A549 (cell line): Measurements from ENCODE around the gene ITPR3. TPM values are rescaled to one million over a fixed set of nuclear protein-coding genes. Genes with fewer than 3 reads are reported as not detected.

ENCODE experiments used
- ATAC-seq, 2 experiments: fragments of 200-7000 bp in 1 of 2; fragments of >200 bp in 1 of 2; cut with Nextera tagmentation in 1 of 2; cut with Tn5 transposase in 1 of 2; 3 replicates each; pipeline versions ENCODE4 v1.8.0 to v1.9.1; 2018 to 2020; ENCODE audit warnings: mild to moderate bottlenecking in 1 of 2, moderate library complexity in 1 of 2
- CTCF ChIA-PET: fragments of 300-600 bp; sonication (Branson Sonifier 250); formaldehyde crosslinking; extraction: SDS; loops from one replicate; lab custom pipeline; 2021; ENCODE audit warnings: antibody characterized with exemption, inconsistent platforms; lab: Yijun Ruan, JAX
- POLR2A ChIA-PET: fragments of 350-600 bp; formaldehyde crosslinking; extraction: SDS; loops from one replicate; lab custom pipeline; 2021; ENCODE audit warnings: antibody characterized with exemption, inconsistent platforms; lab: Yijun Ruan, JAX
- DNase-seq, 2 experiments: peaks; one replicate each; pipeline versions ENCODE4 v3.0.0 to v3.0.0-alpha.2; 2011 to 2016; ENCODE audit warnings: low read depth in 1 of 2, low spot score in 1 of 2
- FAIRE-seq: peaks from 2 replicates; lab custom pipeline; 2011; peaks lifted over from hg19 to GRCh38; lab: Jason Lieb, UNC
- H3K27ac ChIP-seq, 2 experiments: fragments of >200 bp; sonication (Bioruptor Twin); formaldehyde crosslinking; 3 replicates each; pipeline ENCODE4 v1.5.1; 2016 to 2017
- H3K4me1 ChIP-seq: fragments of >200 bp; sonication (Bioruptor Twin); formaldehyde crosslinking; 3 replicates; pipeline ENCODE4 v1.6.1; 2016
- H3K4me2 ChIP-seq: fragments of >200 bp; sonication (Bioruptor Twin); formaldehyde crosslinking; 3 replicates; pipeline ENCODE4 v1.6.1; 2016
- H3K4me3 ChIP-seq: fragments of >200 bp; sonication (Bioruptor Twin); formaldehyde crosslinking; 3 replicates; pipeline ENCODE4 v1.5.1; 2016
- H3K9me3 ChIP-seq: fragments of >200 bp; sonication (Bioruptor Twin); formaldehyde crosslinking; 3 replicates; pipeline ENCODE4 v1.6.1; 2016
- BCL3 ChIP-seq: fragments of >200 bp; sonication (Bioruptor Twin); formaldehyde crosslinking; IDR thresholded peaks from 3 replicates; pipeline ENCODE4 v1.6.1; 2016
- BHLHE40 ChIP-seq: IDR thresholded peaks from 2 replicates; pipeline ENCODE4 v1.6.1; 2012; ENCODE audit warnings: low read depth, low read length, inconsistent platforms
- CBX8 ChIP-seq: fragments of 200-600 bp; sonication (generic); IDR thresholded peaks from 2 replicates; pipeline ENCODE4 v1.6.1; 2016
- CHD4 ChIP-seq: fragments of 200-600 bp; sonication (generic); IDR thresholded peaks from 2 replicates; pipeline ENCODE4 v1.6.1; 2016; ENCODE audit warnings: antibody characterized with exemption, mild to moderate bottlenecking, borderline replicate concordance
- CTCF ChIP-seq: fragments of >200 bp; sonication (Bioruptor Twin); formaldehyde crosslinking; IDR thresholded peaks from 3 replicates; pipeline ENCODE4 v1.5.1; 2016
- FOSL2 ChIP-seq, 2 experiments: fragments of 450-650 bp in 1 of 2; fragments of >200 bp in 1 of 2; sonication (Bioruptor Twin) in 1 of 2; formaldehyde crosslinking; IDR thresholded peaks; 2 replicates each; pipeline versions ENCODE4 v1.5.0 to v1.6.1; 2016 to 2020; ENCODE audit warnings: mild to moderate bottlenecking in 1 of 2, moderate library complexity in 1 of 2
- GATA3 ChIP-seq: IDR thresholded peaks from 2 replicates; pipeline ENCODE4 v1.6.1; 2012; ENCODE audit warnings: borderline replicate concordance
- HDAC2 ChIP-seq: fragments of 200-600 bp; sonication (generic); IDR thresholded peaks from 2 replicates; pipeline ENCODE4 v1.6.1; 2016
- HOXB5 ChIP-seq: fragments of 250-450 bp; sonication (Bioruptor Pico); IDR thresholded peaks from 2 replicates; pipeline ENCODE4 v1.5.0; 2020; ENCODE audit warnings: mild to moderate bottlenecking, moderate library complexity
- JUNB ChIP-seq: fragments of >200 bp; sonication (Bioruptor Twin); formaldehyde crosslinking; IDR thresholded peaks from 2 replicates; pipeline ENCODE4 v1.6.1; 2016
- KDM1A ChIP-seq: fragments of 200-600 bp; sonication (generic); IDR thresholded peaks from 2 replicates; pipeline ENCODE4 v1.6.1; 2016; ENCODE audit warnings: low read depth, mild to moderate bottlenecking
- KDM5A ChIP-seq: fragments of 200-600 bp; sonication (generic); IDR thresholded peaks from 2 replicates; pipeline ENCODE4 v1.6.1; 2016; ENCODE audit warnings: antibody characterized with exemption, mild to moderate bottlenecking
- MAFK ChIP-seq: fragments of 450-650 bp; IDR thresholded peaks from 2 replicates; pipeline ENCODE4 v1.6.1; 2014; ENCODE audit not compliant: partially characterized antibody
- NFE2L2 ChIP-seq: fragments of 150-350 bp; conservative IDR thresholded peaks from 2 replicates; pipeline ENCODE4 v1.6.1; 2014; ENCODE audit warnings: low read length
- RNF2 ChIP-seq: fragments of 200-600 bp; sonication (generic); IDR thresholded peaks from 2 replicates; pipeline ENCODE4 v1.6.1; 2016; ENCODE audit warnings: low read depth, mild to moderate bottlenecking, antibody characterized with exemption, moderate library complexity, borderline replicate concordance
- SREBF2 ChIP-seq: fragments of 450-650 bp; IDR thresholded peaks from 2 replicates; pipeline ENCODE4 v1.6.1; 2014; ENCODE audit warnings: mild to moderate bottlenecking, moderate library complexity
- ZSCAN20 ChIP-seq: fragments of 250-450 bp; sonication (Bioruptor Pico); IDR thresholded peaks from 2 replicates; pipeline ENCODE4 v1.8.0; 2022; ENCODE audit warnings: mild to moderate bottlenecking, moderate library complexity
- WGBS: methylation state at CpG from one replicate; pipeline ENCODE4 v1.1.6; 2017; ENCODE audit errors: missing lambda C conversion rate; 5-methylcytosine and 5-hydroxymethylcytosine counted together
- polyA plus RNA-seq, 4 experiments: library from polyadenylated mRNA; depleted of rRNA in 3 of 4; stranded (reverse); fragments of >200 nt; fragmentation: RNase III in 1 of 4; extraction: RNeasy Plus Mini Kit Qiagen cat#74134 plus additional on column Dnase treatment in 1 of 4; gene quantifications; 2 replicates in 3 of 4; 3 replicates in 1 of 4; pipeline ENCODE4 v1.2.3, GENCODE V29; 2011 to 2017

ITPR3 gene
- polyA plus RNA-seq, 2 of the 4 experiments (the other 2 are of a cell fraction): 17.6 to 20.8 TPM

GRCh38 chr6:33577718-33578117, 43.4 kb upstream of the ITPR3 start:
- ATAC-seq (no peak), DNase-seq (no peak), FAIRE-seq (no peak)
- no peak overlapping the region for H3K4me3 ChIP-seq
- ChIA-PET CTCF (no interaction called here), POLR2A (no interaction called here)
- H3K4me1 ChIP-seq: peaks cover 23% of the 10 kb centered on the region
- peak overlapping the region; percentile 74; the same call in 1 of the 3 replicates for H3K4me2 ChIP-seq
- TF ChIP-seq JUNB (no peak), BHLHE40 (no peak), CTCF (no peak), RNF2 (no peak), KDM5A (no peak), CHD4 (no peak), FOSL2 (IDR thresholded peaks at IDR 0.05) (no peak), FOSL2 (CRISPR knock-in tag; IDR thresholded peaks at IDR 0.05) (no peak), BCL3 (no peak)
- TF ChIP-seq, all 56 proteins: peak for 0
- H3K27ac ChIP-seq: peak overlapping the region in 1 of 2 experiments; percentile 35; a peak in 1 of 6 replicates
- 88% methylated on average over 4 of the region's 6 CpGs for WGBS
- H3K9me3 ChIP-seq: no peaks in the 10 kb centered on the region

GRCh38 chr6:33578164-33578563, 43.0 kb upstream of the ITPR3 start:
- TF ChIP-seq NFE2L2: no peak
- WGBS: 88% methylated on average over 7 of the region's 7 CpGs
- Histone ChIP-seq H3K4me1 (peaks cover 23% of the 10 kb centered on the region), H3K27ac (no peak overlapping the region), H3K4me3 (no peak overlapping the region), H3K4me2 (peak overlapping the region; percentile 74; the same call in 2 of the 3 replicates), H3K9me3 (no peaks in the 10 kb centered on the region)
- ATAC-seq (no peak), FAIRE-seq (no peak), DNase-seq (no peak)
- ChIA-PET POLR2A (no interaction called here), CTCF (no interaction called here)

- peaks cover 23% of the 10 kb centered on the region for H3K4me1 ChIP-seq
- TF ChIP-seq RNF2 (no peak), CBX8 (no peak), GATA3 (no peak), MAFK (no peak), HOXB5 (CRISPR knock-in tag) (no peak), ZSCAN20 (CRISPR knock-in tag) (no peak), KDM1A (no peak), SREBF2 (no peak), HDAC2 (no peak)
- TF ChIP-seq, all 56 proteins: peak for 0
- CTCF ChIA-PET: interaction anchor here (1.1 to 4.3 kb wide), 5 partner anchors 10 to 153 kb away, joined by 3 to 33 read pairs (median 3); no protein-coding TSS in a partner anchor
- H3K4me3 ChIP-seq: peak overlapping the region; percentile 84; the same call in 1 of the 3 replicates
- DNase-seq (no peak), ATAC-seq (no peak), FAIRE-seq (no peak)
- POLR2A ChIA-PET: interaction anchor here (1.2 kb wide), 1 partner anchor 124 kb away, joined by 4 read pairs; the partner anchor contains the start of gene ZBTB9
- peak overlapping the region in 1 of 2 experiments; percentile 96; a peak in 2 of 6 replicates for H3K27ac ChIP-seq
- H3K4me2 ChIP-seq: peak overlapping the region; percentile 74
- WGBS: 85% methylated on average over 4 of the region's 9 CpGs
- H3K9me3 ChIP-seq: no peaks in the 10 kb centered on the region
Measured at GRCh38 chr6:33578588-33579011, 42.5 kb upstream of the ITPR3 start.
